Cardiac fibroblast (primary cell): ENCODE data around the gene NTNG1.

Experiments used
- DNase-seq, 2 donors: peaks; one replicate each; pipeline versions ENCODE4 v3.0.0 to v3.0.0-alpha.2; 2010; ENCODE audit warnings: low read depth in 2 of 2
- H3K4me3 ChIP-seq, 2 donors: replicated peaks in 1 of 2; 1 replicate in 1 of 2; 2 replicates in 1 of 2; pipeline ENCODE4 v1.5.1; 2011; ENCODE audit warnings: low read depth in 2 of 2, low read length in 2 of 2, mild to moderate bottlenecking in 2 of 2, moderate library complexity in 1 of 2
- TF ChIP-seq, protein P1 (sequence below): IDR thresholded peaks from one replicate; pipeline ENCODE4 v1.5.1; 2011; ENCODE audit warnings: low read depth, mild to moderate bottlenecking, low read length, inconsistent platforms

The NTNG1 gene

DNA sequence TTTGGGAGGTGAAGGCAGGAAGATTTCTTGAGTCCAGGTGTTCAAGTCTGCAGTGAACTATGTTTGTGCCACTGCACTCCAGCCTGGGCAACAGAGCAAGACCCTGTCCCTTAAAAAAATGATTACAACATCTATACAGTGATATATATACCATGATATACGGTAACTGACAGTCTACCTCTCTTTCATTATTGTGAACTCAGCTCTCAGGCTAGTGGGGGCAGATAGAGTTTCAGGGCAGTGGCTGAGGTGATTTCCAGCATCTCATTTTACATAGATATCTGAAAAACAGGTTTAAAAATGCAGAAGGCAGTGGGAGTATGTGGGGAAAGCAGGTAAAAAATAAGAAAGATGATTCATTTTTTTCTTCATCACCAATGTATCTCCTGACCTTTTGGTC is 8.1 kb upstream of the NTNG1 start:
- TF ChIP-seq, protein P1, sequence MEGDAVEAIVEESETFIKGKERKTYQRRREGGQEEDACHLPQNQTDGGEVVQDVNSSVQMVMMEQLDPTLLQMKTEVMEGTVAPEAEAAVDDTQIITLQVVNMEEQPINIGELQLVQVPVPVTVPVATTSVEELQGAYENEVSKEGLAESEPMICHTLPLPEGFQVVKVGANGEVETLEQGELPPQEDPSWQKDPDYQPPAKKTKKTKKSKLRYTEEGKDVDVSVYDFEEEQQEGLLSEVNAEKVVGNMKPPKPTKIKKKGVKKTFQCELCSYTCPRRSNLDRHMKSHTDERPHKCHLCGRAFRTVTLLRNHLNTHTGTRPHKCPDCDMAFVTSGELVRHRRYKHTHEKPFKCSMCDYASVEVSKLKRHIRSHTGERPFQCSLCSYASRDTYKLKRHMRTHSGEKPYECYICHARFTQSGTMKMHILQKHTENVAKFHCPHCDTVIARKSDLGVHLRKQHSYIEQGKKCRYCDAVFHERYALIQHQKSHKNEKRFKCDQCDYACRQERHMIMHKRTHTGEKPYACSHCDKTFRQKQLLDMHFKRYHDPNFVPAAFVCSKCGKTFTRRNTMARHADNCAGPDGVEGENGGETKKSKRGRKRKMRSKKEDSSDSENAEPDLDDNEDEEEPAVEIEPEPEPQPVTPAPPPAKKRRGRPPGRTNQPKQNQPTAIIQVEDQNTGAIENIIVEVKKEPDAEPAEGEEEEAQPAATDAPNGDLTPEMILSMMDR, result no peak
- no peak for DNase-seq
- H3K4me3 ChIP-seq, result no peak overlapping the region

DNA sequence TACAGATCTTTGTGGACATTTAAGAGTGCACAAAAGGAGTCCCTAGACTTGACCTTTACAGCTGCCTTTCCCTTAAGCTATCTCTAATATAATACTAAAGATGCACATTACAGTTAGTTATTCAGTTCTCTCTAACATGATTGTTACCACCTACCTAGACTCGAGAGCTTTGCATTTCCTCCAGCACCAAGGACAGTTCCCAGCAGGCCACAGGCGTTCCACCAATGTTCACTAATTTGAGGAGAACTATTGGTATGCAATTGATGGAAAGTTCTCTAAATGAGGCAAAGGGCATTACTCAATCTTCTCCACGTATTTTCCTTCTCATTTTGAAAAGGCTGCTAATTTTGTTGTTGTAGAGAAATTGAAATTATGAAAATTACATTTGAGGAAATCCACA is 5.4 kb upstream of the NTNG1 start:
- no peak overlapping the region for H3K4me3 ChIP-seq
- peak; percentile 33 to 35 for DNase-seq
- TF ChIP-seq, protein P1, result no peak

DNA sequence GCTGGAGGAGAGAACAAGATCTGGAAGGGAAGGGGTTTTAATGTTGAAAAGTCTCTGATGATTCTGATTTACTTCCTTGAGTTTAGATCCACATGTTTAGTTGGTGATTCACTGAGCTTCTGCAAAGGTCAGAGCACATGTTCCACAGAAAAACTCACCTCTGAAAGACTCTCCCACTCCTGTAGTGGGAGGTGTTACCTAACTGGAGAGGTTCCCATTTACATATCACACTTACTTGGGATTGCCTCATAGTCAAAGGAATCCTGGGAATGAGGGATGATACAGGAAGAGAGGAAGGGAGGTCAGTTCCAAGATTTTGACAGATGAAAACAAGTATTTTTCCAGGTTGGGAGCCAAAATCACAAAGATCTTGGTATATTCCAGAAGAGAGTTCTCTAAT is 2.7 kb upstream of the NTNG1 start:
- H3K4me3 ChIP-seq, result no peak overlapping the region
- TF ChIP-seq, protein P1, result no peak
- DNase-seq, result no peak

DNA sequence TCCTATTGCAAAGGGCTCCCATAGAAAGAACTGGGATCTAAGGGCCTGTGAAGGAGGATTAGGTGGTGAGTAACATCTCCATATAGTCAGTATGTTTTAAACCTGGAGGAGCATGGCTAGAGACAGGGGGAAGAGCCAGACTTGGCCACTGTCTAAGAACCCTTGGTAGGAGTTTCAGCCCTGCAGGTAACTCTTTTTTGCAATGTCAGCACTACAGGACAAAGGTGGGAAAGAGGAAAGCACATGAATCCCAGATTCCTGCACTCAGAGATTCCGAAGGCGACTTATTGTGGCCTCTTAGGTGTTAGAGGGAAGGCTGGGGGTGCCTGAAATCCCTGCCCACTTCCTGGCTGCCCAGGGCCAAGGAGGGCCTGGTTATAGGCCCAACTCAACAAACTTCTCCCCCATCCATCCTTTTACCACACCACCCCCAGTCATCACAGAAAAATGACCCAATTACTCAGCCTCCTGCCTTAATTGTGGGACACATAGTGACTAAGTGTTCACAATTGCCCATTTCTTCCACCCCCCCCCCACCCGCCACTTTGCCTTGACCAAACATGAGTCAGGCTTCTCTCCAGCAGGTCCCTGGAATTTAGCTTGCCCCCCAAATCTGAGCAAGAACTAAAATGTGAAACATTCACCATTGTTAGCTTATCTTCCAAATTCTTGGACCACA is 1.9 kb upstream of the NTNG1 start:
- H3K4me3 ChIP-seq, result no peak overlapping the region
- TF ChIP-seq, protein P1, result no peak
- no peak for DNase-seq

DNA sequence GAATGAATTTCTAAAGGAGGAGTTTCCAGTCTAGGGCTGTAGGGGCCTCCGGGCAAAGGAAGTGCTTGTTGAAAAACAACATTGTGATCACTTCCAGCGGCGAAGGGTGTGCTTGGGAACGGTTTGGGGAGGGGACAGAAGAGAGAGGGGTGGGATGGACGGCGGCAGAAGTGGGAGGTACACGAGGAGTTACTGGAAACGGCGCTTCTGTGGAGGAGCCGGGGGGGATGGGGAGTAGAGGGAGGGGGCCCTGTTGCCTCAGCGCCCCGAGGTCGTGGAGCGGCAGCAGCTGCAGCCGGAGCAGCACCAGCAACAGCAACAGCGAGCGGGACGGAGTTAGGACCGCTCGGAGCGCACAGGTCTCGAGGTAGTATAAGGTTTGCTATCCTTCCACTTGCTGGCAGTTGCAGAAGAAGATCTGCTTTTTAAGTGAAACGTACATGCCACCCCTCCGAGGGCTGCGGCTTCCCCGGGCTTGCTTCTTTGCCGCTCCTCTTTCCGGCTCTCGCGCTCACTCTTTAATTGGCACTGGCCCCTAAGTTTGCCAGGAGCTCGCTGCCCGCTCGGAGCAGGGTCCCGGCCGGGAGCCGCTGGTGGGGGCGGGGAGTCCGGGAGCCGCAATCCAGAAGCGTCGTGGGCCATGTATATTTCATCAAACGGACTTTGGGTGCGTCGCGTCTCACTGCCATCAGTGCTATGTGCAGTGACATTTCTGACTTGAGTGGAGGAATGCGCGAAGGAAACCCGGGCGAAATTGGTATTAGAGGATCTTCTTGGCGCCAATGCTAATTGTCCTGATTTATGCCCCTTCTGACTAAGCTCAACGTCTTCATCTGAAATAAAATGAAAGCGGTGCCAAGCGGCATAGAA is 771 bp upstream of the NTNG1 start:
- peak; percentile 9 to 29 for DNase-seq
- TF ChIP-seq, protein P1, result no peak
- H3K4me3 ChIP-seq, result peak overlapping the region; percentile 35 to 37

DNA sequence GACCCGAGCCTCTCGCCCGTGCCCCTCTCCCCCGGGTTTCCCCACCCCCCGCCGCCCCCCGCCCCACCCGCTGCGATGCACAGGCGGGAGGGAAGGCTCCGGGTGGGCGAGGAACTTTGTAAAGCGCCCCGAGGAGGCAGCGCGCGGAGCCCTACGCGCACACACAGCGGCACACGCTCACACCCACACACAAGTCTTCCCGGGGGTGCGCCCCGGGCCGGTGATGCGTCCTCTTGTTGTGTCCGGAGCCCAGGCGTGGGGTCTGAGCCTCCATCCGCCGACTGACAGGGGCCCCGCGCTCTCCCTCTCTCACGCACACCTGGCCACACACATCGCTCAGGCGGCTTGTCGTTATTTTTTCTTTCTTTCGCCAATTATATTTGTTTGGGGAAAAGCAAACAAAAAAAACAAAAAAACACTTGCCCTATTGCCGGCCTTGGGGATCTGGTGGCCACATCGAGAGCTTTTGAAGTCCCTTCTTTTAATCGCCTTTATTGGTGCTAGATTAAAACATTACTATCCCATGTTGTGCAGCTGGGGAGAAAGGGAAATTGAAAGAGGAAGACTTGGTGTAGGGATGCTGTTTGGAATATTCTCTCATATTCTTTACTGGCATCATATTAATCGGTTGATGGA is 770 bp downstream of the NTNG1 start:
- H3K4me3 ChIP-seq, result peak overlapping the region; percentile 46
- TF ChIP-seq, protein P1, result no peak
- peak in 1 of 2 donors; percentile 13 for DNase-seq
